ENCODE results near the gene TNFSF18.

DNA sequence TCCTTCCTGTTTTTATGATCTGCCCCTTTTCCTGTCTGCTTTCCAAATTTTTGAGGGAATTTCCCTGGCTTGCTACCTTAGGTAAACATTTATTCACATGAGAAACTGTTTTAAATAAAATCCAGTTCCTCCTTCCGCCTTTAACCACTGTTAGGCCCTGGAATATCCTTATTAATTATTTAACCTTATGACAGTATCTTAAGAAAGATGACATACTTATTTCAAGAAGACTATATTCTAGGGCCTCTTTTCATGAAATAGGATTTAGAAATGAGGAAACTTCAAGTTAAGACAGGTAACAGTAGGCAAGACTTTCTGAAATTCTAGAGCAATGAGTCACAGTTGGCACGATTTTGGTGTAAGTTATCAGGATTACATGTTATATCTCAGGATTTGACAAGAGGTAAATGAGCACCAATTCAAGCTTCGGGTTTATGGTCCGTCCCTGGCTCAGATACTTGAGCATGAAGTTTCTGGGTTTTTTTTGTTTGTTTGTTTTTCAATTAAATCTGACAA is 2.0 kb upstream of the TNFSF18 start:
- TF ChIP-seq, protein P1, sequence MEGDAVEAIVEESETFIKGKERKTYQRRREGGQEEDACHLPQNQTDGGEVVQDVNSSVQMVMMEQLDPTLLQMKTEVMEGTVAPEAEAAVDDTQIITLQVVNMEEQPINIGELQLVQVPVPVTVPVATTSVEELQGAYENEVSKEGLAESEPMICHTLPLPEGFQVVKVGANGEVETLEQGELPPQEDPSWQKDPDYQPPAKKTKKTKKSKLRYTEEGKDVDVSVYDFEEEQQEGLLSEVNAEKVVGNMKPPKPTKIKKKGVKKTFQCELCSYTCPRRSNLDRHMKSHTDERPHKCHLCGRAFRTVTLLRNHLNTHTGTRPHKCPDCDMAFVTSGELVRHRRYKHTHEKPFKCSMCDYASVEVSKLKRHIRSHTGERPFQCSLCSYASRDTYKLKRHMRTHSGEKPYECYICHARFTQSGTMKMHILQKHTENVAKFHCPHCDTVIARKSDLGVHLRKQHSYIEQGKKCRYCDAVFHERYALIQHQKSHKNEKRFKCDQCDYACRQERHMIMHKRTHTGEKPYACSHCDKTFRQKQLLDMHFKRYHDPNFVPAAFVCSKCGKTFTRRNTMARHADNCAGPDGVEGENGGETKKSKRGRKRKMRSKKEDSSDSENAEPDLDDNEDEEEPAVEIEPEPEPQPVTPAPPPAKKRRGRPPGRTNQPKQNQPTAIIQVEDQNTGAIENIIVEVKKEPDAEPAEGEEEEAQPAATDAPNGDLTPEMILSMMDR (IDR thresholded peaks at IDR 0.05; ENCODE audit: low read depth, low read length, poor library complexity, severe bottlenecking), result no peak
- no peak for TF ChIP-seq EZH2phosphoT487 (IDR thresholded peaks at IDR 0.05; ENCODE audit: borderline replicate concordance, low read length)

Data from DOHH2 (cell line).